Lower lobe of right lung (tissue), 2 donors: ENCODE measurements around the gene KCNG1. TPM values are rescaled to one million over a fixed set of nuclear protein-coding genes. Genes with fewer than 3 reads are reported as not detected.

Source experiments
- ATAC-seq, 2 donors: fragments of 200-7000 bp; cut with Tn5 transposase; one replicate each; pipeline ENCODE4 v1.9.1; 2020 to 2022; ENCODE audit warnings: mild to moderate bottlenecking in 2 of 2, moderate library complexity in 2 of 2
- DNase-seq: peaks from one replicate; pipeline ENCODE4 v3.0.0-alpha.2; 2020
- H3K27ac ChIP-seq: fragments of 200-600 bp; one replicate; pipeline ENCODE4 v1.8.0; 2022
- H3K27me3 ChIP-seq: fragments of 200-600 bp; one replicate; pipeline ENCODE4 v1.8.0; 2022; ENCODE audit warnings: low read depth
- H3K36me3 ChIP-seq: fragments of 200-600 bp; one replicate; pipeline ENCODE4 v1.8.0; 2022; ENCODE audit warnings: mild to moderate bottlenecking
- H3K4me1 ChIP-seq: fragments of 200-600 bp; one replicate; pipeline ENCODE4 v1.8.0; 2022
- H3K4me3 ChIP-seq: fragments of 200-600 bp; one replicate; pipeline ENCODE4 v1.8.0; 2022; ENCODE audit warnings: mild to moderate bottlenecking
- H3K9me3 ChIP-seq: fragments of 200-600 bp; one replicate; pipeline ENCODE4 v1.8.0; 2022
- intact Hi-C: fragments of 100-400 bp; cut with DNase I; formaldehyde crosslinking; loops from one replicate; pipeline ENCODE4 v1.11.0; 2022
- total RNA-seq: library from RNA; stranded (reverse); fragmentation: NEBNext Ultra II Directional; extraction: Animal tissue kit (Norgen Biotek cat#: 25700); gene quantifications from one replicate; pipeline ENCODE4 v1.2.1, GENCODE V29; 2021
- TF ChIP-seq, protein P1 (sequence below): fragments of 200-600 bp; IDR thresholded peaks from one replicate; pipeline ENCODE4 v1.8.0; 2022; ENCODE audit warnings: antibody characterized with exemption, mild to moderate bottlenecking
- donor health status: DM: no; HTN: yes; CAD: no; lungs with severe emphysema.

Gene KCNG1
- total RNA-seq, 1 donor from 2014 or later: not detected

DNA sequence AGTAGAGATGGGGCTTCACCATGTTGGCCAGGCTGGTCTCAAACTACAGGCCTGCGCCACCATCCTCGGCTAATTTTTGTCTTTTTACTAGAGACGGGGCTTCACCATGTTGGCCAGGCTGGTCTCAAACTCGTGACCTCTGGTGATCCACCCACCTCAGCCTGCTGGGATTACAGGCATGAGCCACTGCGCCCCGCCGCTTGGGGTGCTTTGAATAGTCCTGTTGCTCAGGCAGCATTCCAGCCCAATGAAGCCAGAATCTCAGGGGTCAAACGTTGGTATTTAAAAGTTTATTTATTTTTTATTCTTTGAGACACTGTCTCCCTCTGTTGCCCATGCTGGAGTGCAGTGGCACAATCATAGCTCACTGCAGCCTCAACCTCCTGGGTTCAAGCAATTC lies 53.0 kb downstream of the KCNG1 start:
- H3K4me3 ChIP-seq: no peak overlapping the region
- H3K9me3 ChIP-seq: no peaks in the 10 kb centered on the region
- no peaks in the 10 kb centered on the region for H3K27me3 ChIP-seq
- ATAC-seq: no peak
- no peak overlapping the region for H3K27ac ChIP-seq
- H3K36me3 ChIP-seq: no peaks in the 10 kb centered on the region
- TF ChIP-seq, protein P1, sequence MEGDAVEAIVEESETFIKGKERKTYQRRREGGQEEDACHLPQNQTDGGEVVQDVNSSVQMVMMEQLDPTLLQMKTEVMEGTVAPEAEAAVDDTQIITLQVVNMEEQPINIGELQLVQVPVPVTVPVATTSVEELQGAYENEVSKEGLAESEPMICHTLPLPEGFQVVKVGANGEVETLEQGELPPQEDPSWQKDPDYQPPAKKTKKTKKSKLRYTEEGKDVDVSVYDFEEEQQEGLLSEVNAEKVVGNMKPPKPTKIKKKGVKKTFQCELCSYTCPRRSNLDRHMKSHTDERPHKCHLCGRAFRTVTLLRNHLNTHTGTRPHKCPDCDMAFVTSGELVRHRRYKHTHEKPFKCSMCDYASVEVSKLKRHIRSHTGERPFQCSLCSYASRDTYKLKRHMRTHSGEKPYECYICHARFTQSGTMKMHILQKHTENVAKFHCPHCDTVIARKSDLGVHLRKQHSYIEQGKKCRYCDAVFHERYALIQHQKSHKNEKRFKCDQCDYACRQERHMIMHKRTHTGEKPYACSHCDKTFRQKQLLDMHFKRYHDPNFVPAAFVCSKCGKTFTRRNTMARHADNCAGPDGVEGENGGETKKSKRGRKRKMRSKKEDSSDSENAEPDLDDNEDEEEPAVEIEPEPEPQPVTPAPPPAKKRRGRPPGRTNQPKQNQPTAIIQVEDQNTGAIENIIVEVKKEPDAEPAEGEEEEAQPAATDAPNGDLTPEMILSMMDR: no peak
- no peak for DNase-seq
- H3K4me1 ChIP-seq: no peaks in the 10 kb centered on the region
- intact Hi-C loops: no loop called here

DNA sequence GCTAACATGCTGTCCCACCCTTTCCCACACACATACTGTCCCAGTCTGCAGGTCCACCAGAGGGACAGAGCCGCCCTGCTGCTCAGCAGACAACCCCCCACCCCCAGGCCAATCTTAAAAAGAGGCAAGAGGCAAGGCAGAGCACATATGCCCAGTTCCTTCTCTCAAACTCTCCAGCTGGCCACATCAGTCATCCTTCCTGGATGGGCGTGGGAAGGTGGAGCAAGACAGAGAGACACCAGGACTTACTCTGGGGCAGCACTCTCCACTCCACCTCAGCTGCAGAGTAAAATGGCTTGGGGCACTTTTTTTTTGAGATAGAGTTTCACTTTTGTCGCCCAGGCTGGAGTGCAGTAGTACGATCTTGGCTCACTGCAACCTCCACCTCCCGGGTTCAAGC lies 53.5 kb downstream of the KCNG1 start:
- Histone ChIP-seq H3K36me3 (no peaks in the 10 kb centered on the region), H3K27ac (no peak overlapping the region), H3K9me3 (no peaks in the 10 kb centered on the region), H3K4me1 (no peaks in the 10 kb centered on the region), H3K4me3 (no peak overlapping the region), H3K27me3 (no peaks in the 10 kb centered on the region)
- TF ChIP-seq, protein P1: no peak
- DNase-seq: no peak
- ATAC-seq: no peak
- intact Hi-C loops: no loop called here

DNA sequence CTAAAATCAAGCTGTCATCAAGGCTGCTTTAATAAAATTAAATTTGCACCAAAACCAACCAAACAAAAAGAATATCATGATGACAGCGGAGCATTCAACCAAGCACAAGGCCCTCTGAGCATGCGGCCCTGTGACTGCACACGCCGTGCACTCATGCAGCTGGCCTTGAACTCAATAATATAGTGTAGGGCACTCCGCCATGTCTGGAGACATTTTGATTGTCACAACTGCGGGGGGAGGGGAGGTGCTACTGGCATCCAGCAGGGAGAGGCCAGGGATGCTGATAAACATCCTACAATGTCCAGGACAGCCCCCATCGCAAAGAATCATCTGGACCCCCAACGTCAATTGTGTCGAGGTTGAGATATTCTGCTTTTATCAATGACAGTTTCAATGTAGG lies 54.6 kb downstream of the KCNG1 start:
- Histone ChIP-seq H3K4me1 (no peaks in the 10 kb centered on the region), H3K27me3 (no peaks in the 10 kb centered on the region), H3K36me3 (no peaks in the 10 kb centered on the region), H3K9me3 (no peaks in the 10 kb centered on the region), H3K27ac (no peak overlapping the region), H3K4me3 (no peak overlapping the region)
- TF ChIP-seq, protein P1: no peak
- intact Hi-C loops: no loop called here
- DNase-seq: no peak
- ATAC-seq: no peak

DNA sequence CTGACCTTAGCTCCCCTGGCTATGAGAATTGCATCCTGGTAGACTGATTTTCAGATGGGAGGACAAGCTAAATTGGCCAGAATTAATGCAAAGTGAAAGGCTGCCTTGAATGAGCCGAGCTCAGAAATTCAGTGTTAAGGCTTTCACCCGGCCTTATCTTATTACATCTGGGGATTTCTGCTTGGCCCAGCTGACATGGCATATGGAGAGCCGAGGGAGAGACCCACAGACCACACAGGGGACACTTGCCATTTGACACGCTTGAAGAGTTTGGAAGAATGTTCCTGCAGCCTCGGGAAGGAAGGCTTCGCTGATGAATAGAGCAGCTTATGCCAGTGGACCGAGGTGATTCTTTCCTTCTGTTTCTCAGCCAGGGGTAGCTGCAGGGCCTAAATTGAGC lies 55.3 kb downstream of the KCNG1 start:
- Histone ChIP-seq H3K4me3 (no peak overlapping the region), H3K9me3 (no peaks in the 10 kb centered on the region), H3K4me1 (no peaks in the 10 kb centered on the region), H3K36me3 (no peaks in the 10 kb centered on the region), H3K27ac (no peak overlapping the region), H3K27me3 (no peaks in the 10 kb centered on the region)
- intact Hi-C loops: no loop called here
- TF ChIP-seq, protein P1: no peak
- ATAC-seq (no peak), DNase-seq (no peak)

DNA sequence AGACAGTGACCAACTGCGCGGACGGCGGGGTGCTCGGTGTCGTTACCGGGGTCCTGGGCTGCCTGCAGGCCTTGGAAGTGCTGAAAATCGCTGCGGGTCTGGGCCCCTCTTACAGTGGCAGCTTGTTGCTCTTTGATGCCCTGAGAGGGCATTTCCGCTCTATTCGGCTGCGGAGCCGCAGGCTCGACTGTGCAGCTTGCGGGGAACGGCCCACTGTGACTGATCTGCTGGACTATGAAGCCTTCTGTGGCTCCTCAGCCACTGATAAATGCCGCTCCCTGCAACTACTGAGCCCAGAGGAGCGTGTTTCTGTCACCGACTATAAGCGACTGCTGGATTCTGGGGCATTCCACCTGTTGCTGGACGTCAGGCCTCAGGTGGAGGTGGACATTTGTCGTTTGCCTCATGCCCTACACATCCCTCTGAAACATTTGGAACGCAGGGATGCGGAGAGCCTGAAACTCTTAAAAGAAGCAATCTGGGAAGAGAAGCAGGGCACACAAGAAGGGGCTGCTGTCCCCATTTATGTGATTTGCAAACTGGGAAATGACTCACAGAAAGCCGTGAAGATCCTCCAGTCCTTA lies 63.3 kb downstream of the KCNG1 start:
- no peaks in the 10 kb centered on the region for H3K9me3 ChIP-seq
- DNase-seq (peak; percentile 45), ATAC-seq (no peak)
- no peaks in the 10 kb centered on the region for H3K27me3 ChIP-seq
- peaks cover 55% of the 10 kb centered on the region for H3K4me1 ChIP-seq
- TF ChIP-seq, protein P1: no peak
- intact Hi-C loops: no loop called here
- peak overlapping the region; percentile 90 for H3K27ac ChIP-seq
- peak overlapping the region; percentile 93 for H3K4me3 ChIP-seq
- H3K36me3 ChIP-seq: peaks cover 15% of the 10 kb centered on the region
